Kidney (tissue), 14 donors: ENCODE measurements around the gene DCST1. TPM values are rescaled to one million over a fixed set of nuclear protein-coding genes. Genes with fewer than 3 reads are reported as not detected.

Source experiments
- DNase-seq, 5 donors: peaks; one replicate each; pipeline ENCODE4 v3.0.0-alpha.2; 2013 to 2020
- FAIRE-seq: peaks from 2 replicates; lab custom pipeline; 2012; peaks lifted over from hg19 to GRCh38; lab: Jason Lieb, UNC
- H3K27ac ChIP-seq, 2 donors: one replicate each; pipeline ENCODE4 v1.7.0; 2013; ENCODE audit warnings: low read depth in 2 of 2, low read length in 2 of 2, inconsistent platforms in 1 of 2
- H3K27me3 ChIP-seq: one replicate; pipeline ENCODE4 v1.7.1; 2013; ENCODE audit warnings: low read length, inconsistent platforms; ENCODE audit not compliant: control insufficient read depth, insufficient read depth
- H3K36me3 ChIP-seq, 3 donors: one replicate each; pipeline versions ENCODE4 v1.7.0 to v1.7.1; 2013; ENCODE audit warnings: low read length in 3 of 3, control low read depth in 1 of 3, inconsistent platforms in 1 of 3; ENCODE audit not compliant: insufficient read depth in 3 of 3, control insufficient read depth in 2 of 3
- H3K4me1 ChIP-seq, 3 donors: one replicate each; pipeline versions ENCODE4 v1.7.0 to v1.7.1; 2013; ENCODE audit warnings: low read length in 3 of 3, inconsistent platforms in 1 of 3, low read depth in 1 of 3; ENCODE audit not compliant: control insufficient read depth in 2 of 3, insufficient read depth in 2 of 3
- H3K4me3 ChIP-seq, 3 donors: one replicate each; pipeline versions ENCODE4 v1.7.0 to v1.8.1; 2013; ENCODE audit warnings: low read length in 3 of 3, control low read depth in 1 of 3, inconsistent platforms in 1 of 3
- H3K9ac ChIP-seq, 3 donors: one replicate each; pipeline versions ENCODE4 v1.7.0 to v1.7.1; 2013; ENCODE audit warnings: low read length in 3 of 3, control low read depth in 1 of 3, inconsistent platforms in 1 of 3
- H3K9me3 ChIP-seq, 3 donors: one replicate each; pipeline versions ENCODE4 v1.7.0 to v1.7.1; 2013; ENCODE audit warnings: low read length in 3 of 3, control low read depth in 1 of 3, inconsistent platforms in 1 of 3; ENCODE audit not compliant: control insufficient read depth in 2 of 3, insufficient read depth in 1 of 3
- CTCF ChIP-seq: IDR thresholded peaks from 3 replicates; pipeline ENCODE4 v1.5.1; 2012; ENCODE audit warnings: mild to moderate bottlenecking, moderate library complexity, borderline replicate concordance; ENCODE audit not compliant: insufficient read depth; ENCODE audit errors: extremely low read depth
- intact Hi-C: fragments of 100-400 bp; cut with DNase I; formaldehyde crosslinking; loops from one replicate; pipeline ENCODE4 v1.11.1; 2022
- polyA plus RNA-seq: library from polyadenylated mRNA; stranded (reverse); fragments of 350-450 nt; fragmentation: Illumina TruSeq; extraction: RNeasy Lipid Tissue Mini Kit (QIAGEN cat#74804); gene quantifications from one replicate; pipeline ENCODE4 v1.2.3, GENCODE V29; 2014; ENCODE audit warnings: low read depth, low replicate concordance; ENCODE audit not compliant: insufficient read depth
- total RNA-seq: library from RNA; stranded (reverse); fragmentation: NEBNext Ultra II Directional; extraction: Animal tissue kit (Norgen Biotek cat#: 25700); gene quantifications from one replicate; pipeline ENCODE4 v1.2.1, GENCODE V29; 2021
- donor health status: control.
- donor health status: control.
- donor health status: control.
- donor health status: control.
- donor health status: control.
- donor health status: DM: yes; HTN: yes; CAD: no.
- donor health status: Normal renal cell carcinoma (clear cell type).

Gene DCST1
- total and polyA plus RNA-seq, 2 donors from 2014 or later, result not detected

DNA sequence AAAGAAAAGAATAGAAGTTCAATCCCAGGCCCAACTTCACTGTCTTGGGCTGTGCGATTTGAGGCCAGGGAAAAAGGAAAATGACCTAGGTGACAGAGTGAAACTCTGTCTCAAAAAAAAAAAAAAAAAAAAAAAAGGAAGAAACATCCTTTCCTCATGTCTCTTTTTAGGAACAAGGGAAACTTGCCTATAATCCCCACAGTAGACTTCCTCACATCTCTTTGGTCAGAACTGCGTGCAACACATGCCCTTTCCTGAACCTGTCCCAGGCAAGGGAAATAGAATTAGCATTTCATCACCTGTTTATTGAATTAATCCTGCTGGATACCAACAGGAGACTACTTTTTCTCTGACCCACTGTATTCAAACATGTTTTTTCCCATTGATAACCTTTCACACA lies 2.3 kb downstream of the DCST1 start:
- Histone ChIP-seq H3K36me3 (no peaks in the 10 kb centered on the region), H3K9me3 (no peaks in the 10 kb centered on the region), H3K9ac (no peak overlapping the region), H3K27me3 (no peaks in the 10 kb centered on the region), H3K27ac (no peak overlapping the region), H3K4me1 (no peaks in the 10 kb centered on the region), H3K4me3 (no peak overlapping the region)
- FAIRE-seq (no peak), DNase-seq (no peak)
- TF ChIP-seq CTCF, result no peak
- intact Hi-C loops, result no loop called here

- Histone ChIP-seq H3K4me3 (no peak overlapping the region), H3K27me3 (no peaks in the 10 kb centered on the region), H3K9ac (no peak overlapping the region), H3K4me1 (no peaks in the 10 kb centered on the region), H3K9me3 (no peaks in the 10 kb centered on the region), H3K27ac (no peak overlapping the region), H3K36me3 (no peaks in the 10 kb centered on the region)
- DNase-seq (peak in 1 of 5 donors; percentile 21), FAIRE-seq (no peak)
- intact Hi-C loops, result no loop called here
- no peak for TF ChIP-seq CTCF
Observed at GRCh38 chr1:155037043-155037442, 3.4 kb downstream of the DCST1 start.

DNA sequence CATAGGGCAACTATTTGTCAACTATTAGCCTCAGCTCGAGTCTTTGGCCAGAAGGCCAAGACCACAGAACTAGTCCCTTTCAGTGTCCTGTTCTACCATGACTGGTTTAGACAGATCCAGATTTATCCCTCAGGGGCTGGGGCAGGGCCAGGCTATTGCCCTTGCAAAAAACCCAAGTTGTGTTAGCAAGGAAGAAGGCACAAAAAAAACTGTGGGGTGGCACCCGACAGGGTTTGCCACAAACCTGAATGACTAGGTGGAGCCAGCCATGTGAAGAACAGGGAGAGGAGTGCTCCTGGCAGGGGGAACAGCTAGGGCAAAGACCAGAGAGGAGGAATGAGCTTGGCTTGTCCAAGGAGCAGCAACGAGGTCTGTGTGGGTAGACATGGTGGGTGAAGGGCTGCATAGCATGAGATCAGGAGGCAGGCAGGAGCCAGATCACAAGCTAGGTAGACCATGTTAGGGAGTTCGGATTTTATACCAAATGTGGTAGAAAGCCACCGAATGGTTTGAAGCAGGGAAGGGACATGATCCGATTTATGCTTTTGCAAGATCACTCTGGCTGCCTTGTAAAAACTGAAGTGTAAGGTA lies 4.3 kb downstream of the DCST1 start:
- Histone ChIP-seq H3K4me1 (no peaks in the 10 kb centered on the region), H3K9ac (no peak overlapping the region), H3K36me3 (no peaks in the 10 kb centered on the region), H3K27ac (no peak overlapping the region), H3K9me3 (no peaks in the 10 kb centered on the region), H3K27me3 (no peaks in the 10 kb centered on the region), H3K4me3 (no peak overlapping the region)
- no peak for TF ChIP-seq CTCF
- no peak for FAIRE-seq
- intact Hi-C loops, result no loop called here
- DNase-seq, result peak in 1 of 5 donors; percentile 31
